GM19438 (cell line): ENCODE measurements around the gene THSD7B.

Source experiments
- ATAC-seq: cut with Tn5 transposase; IDR thresholded peaks from one replicate; pipeline ENCODE4 v1.9.1; 2021; ENCODE audit warnings: low read depth; ENCODE audit not compliant: unreplicated experiment

The THSD7B gene

GRCh38 chr2:137718786-137719185 lies 953.4 kb downstream of the THSD7B start:
- ATAC-seq = no peak

GRCh38 chr2:137721733-137722132 lies 956.4 kb downstream of the THSD7B start:
- no peak for ATAC-seq

GRCh38 chr2:137724912-137725311 lies 959.6 kb downstream of the THSD7B start:
- ATAC-seq = no peak
